Thyroid gland (tissue), 4 donors: ENCODE results near the gene EFCAB8.

ENCODE experiments used
- POLR2A ChIP-seq, 2 donors: fragments of 450-650 bp; IDR thresholded peaks; one replicate each; pipeline ENCODE4 v1.6.1; 2017; ENCODE audit warnings: antibody characterized with exemption in 2 of 2, mild to moderate bottlenecking in 2 of 2, moderate library complexity in 1 of 2
- TF ChIP-seq, protein P1 (sequence below), 6 experiments: fragments of 200-600 bp in 3 of 6; fragments of 450-650 bp in 3 of 6; sonication (generic) in 3 of 6; IDR thresholded peaks; one replicate each; pipeline ENCODE4 v1.5.1; 2016 to 2019; ENCODE audit warnings: antibody characterized with exemption in 6 of 6, mild to moderate bottlenecking in 2 of 6, inconsistent platforms in 1 of 6, moderate library complexity in 1 of 6

DNA sequence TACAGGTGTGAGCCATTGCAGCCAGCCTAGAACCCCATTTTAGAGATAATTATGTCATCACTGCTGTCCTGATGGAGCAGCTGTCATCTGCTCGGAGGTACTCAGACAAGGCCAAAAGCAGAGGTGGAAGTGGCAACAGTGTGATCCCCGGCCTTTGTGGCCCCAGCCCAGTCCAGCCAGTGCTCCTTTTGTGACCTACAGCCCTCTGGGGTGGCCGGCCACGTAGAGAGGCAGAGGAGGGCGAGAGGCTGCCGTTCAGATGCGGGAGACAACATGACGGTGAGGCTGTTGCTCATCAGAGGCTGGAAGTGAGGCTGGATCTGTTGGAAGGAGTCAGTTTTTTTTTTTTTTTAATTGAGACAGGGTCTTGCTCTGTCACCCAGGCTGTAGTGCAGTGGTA lies 32.8 kb downstream of the EFCAB8 start:
- TF ChIP-seq, protein P1, sequence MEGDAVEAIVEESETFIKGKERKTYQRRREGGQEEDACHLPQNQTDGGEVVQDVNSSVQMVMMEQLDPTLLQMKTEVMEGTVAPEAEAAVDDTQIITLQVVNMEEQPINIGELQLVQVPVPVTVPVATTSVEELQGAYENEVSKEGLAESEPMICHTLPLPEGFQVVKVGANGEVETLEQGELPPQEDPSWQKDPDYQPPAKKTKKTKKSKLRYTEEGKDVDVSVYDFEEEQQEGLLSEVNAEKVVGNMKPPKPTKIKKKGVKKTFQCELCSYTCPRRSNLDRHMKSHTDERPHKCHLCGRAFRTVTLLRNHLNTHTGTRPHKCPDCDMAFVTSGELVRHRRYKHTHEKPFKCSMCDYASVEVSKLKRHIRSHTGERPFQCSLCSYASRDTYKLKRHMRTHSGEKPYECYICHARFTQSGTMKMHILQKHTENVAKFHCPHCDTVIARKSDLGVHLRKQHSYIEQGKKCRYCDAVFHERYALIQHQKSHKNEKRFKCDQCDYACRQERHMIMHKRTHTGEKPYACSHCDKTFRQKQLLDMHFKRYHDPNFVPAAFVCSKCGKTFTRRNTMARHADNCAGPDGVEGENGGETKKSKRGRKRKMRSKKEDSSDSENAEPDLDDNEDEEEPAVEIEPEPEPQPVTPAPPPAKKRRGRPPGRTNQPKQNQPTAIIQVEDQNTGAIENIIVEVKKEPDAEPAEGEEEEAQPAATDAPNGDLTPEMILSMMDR (IDR thresholded peaks at IDR 0.05): no peak
- TF ChIP-seq POLR2A (IDR thresholded peaks at IDR 0.05): no peak
